ENCODE measurements around the gene PIF1.

PIF1 gene

DNA sequence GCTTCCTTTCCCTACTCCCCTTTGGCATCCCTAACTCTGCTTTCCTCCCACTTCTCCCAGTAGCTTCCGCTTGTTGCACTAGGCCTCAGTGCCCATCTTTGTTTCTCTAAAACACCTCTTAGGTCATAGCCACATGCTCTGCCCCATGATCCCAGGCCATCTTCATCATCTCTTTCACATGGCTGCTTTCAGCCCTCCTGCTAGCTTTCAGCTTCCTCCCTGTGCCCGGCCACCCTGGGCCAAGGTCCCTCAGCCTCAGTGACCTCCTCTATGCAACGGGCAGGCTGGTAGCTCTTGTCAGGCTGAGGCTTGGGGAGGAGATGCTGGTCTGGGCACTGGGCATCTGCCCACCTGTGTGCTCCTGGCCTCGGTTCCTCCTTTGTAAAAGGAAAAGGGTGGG is 18.5 kb upstream of the PIF1 start:
- DNase-seq (ENCODE audit: low read depth), result no peak
- TF ChIP-seq, protein P1, sequence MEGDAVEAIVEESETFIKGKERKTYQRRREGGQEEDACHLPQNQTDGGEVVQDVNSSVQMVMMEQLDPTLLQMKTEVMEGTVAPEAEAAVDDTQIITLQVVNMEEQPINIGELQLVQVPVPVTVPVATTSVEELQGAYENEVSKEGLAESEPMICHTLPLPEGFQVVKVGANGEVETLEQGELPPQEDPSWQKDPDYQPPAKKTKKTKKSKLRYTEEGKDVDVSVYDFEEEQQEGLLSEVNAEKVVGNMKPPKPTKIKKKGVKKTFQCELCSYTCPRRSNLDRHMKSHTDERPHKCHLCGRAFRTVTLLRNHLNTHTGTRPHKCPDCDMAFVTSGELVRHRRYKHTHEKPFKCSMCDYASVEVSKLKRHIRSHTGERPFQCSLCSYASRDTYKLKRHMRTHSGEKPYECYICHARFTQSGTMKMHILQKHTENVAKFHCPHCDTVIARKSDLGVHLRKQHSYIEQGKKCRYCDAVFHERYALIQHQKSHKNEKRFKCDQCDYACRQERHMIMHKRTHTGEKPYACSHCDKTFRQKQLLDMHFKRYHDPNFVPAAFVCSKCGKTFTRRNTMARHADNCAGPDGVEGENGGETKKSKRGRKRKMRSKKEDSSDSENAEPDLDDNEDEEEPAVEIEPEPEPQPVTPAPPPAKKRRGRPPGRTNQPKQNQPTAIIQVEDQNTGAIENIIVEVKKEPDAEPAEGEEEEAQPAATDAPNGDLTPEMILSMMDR (IDR thresholded peaks at IDR 0.05; ENCODE audit: control insufficient read depth, insufficient read depth, low read depth, low read length, missing control alignments), result no peak
- no peak overlapping the region; the same call in 1 of the 2 replicates for H3K4me3 ChIP-seq (ENCODE audit: control insufficient read depth, low read depth, low read length)

DNA sequence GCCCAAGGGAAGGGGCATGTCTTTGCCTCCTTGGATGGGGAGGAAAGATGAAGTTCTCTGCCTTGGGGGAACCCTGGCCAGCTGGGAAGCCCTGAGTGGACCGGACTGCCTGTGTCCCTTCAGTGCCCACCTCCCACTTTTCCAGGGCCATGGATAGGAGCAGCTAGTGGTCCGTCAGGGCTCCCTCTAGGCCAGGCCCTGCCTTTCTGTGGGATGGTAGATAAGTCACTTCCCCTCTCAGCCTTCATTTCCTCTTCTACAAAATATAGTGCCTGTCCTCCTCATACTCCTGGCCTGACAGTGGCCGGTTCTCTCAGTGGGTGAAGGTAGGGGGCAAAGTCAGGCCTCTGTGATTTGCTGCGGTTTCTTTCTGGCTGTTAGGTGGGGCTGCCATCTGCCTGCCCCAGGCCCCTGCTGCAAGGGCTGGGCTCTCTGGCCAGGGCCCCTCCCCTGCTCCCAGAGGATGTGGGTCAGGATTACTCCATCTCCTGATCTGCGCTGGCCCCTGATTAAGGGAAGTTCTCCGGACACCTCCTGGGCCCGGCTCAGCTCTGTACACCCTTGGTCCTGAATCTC is 17.6 kb upstream of the PIF1 start:
- peak overlapping the region; percentile 89 for H3K4me3 ChIP-seq (ENCODE audit: control insufficient read depth, low read depth, low read length)
- DNase-seq (ENCODE audit: low read depth), result no peak

DNA sequence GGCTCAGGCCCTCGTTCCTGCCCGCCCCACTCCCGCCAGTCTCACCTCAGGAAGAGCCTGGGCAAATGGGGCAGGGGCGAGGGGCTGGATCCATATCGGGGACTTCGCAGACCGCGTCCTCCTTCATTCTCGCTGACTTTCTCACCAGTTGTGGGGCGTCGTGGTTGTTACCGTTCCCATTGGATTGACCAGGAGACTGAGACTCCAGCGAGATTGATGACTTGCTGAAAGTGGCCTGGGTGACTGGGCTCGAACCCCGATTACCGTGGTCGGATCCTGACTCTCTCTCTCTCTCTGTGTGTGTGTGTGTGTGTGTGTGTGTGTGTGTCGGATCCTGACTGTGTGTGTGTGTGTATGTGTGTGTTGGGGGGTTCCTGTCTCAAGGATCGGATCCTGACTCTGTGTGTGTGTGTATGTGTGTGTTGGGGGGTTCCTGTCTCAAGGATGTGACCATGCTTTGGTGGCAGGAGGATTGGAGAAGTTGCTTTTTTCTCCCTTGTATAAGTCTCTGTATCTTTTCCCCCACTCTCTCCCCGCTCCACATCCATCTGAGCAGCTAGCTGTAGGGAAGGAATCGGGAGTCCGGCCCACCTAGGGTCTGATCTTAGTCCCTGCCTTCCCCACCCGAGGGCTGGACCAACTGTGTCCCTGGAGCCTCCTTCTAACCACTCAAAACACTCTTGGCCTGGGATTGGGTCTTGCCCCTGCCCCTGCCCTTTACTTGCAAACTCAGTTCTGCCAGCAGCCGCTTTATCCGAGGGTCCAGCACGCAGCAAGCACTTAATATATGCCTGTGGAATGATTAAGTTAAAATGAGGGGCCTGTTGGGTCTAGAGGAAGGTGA is 16.9 kb upstream of the PIF1 start:
- no peak for DNase-seq (ENCODE audit: low read depth)
- peak overlapping the region; percentile 89 for H3K4me3 ChIP-seq (ENCODE audit: control insufficient read depth, low read depth, low read length)
- TF ChIP-seq, protein P1 (IDR thresholded peaks at IDR 0.05; ENCODE audit: control insufficient read depth, insufficient read depth, low read depth, low read length, missing control alignments), result no peak

More for the DNA sequence above, 17.6 kb upstream of the PIF1 start:
- TF ChIP-seq, protein P1 (IDR thresholded peaks at IDR 0.05; ENCODE audit: control insufficient read depth, insufficient read depth, low read depth, low read length, missing control alignments), result no peak

DNA sequence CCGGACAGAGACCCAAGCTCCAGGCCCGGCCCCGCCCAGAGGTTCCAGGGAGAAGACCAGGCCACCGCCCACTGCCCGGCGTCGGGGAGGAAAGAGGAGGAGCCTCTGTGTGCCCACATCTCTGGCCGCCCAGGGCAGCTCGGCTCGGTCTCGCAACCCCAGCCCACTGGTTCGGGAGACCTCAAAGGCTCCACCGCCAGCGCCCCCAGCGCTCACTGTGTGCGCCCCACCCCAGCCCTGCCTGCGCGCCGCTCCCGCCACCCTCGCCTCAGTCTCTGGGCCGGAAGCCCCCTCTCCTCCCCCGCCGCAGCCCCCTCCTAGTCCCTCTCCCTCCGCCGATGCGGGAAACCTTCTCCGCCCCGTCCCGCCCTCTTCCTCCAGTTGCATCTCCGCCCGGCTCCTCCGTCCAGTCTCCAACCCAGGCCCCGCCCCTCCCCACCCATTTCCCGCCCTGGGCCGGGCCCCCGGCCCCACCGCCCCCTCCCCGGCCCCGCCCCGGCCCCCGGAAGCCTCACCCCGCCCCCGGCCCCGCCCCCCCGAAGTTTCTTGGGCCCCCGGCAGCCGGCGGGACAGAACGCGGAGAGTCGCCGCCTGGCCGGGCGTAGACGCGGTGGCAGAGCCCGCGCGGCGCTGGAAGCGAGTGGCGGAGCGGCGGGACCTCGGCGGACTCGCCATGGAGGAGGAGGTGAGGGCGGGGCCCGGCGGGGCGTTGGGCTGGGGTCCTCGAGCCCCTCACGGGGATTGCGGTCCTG is 16.1 kb upstream of the PIF1 start, which contains the start of gene PLEKHO2:
Gene PLEKHO2 (plus strand): TSS at position 572 of the 752 bp plus-strand sequence. CDS start 102 bp downstream, at position 674.
- peak; percentile 69 for DNase-seq (ENCODE audit: low read depth)
- TF ChIP-seq, protein P1 (IDR thresholded peaks at IDR 0.05; ENCODE audit: control insufficient read depth, insufficient read depth, low read depth, low read length, missing control alignments), result no peak
- H3K4me3 ChIP-seq (ENCODE audit: control insufficient read depth, low read depth, low read length), result peak within 1 kb of the TSS; percentile 89

DNA sequence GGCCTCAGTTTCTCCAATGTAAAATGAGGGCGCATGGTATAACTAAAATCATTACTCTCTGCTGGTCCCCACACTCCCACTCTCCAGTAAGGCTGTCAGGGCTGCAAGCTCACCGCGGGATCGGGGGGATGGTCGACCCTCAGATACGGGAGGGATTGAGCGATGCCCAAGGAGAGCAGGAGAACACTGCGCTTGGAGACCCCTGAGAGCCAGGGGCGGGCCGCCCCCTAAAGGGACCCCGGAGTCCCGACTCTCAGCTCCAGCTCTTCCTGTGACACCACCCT is 15.6 kb upstream of the PIF1 start:
- no peak for DNase-seq (ENCODE audit: low read depth)
- TF ChIP-seq, protein P1 (IDR thresholded peaks at IDR 0.05; ENCODE audit: control insufficient read depth, insufficient read depth, low read depth, low read length, missing control alignments), result no peak
- H3K4me3 ChIP-seq (ENCODE audit: control insufficient read depth, low read depth, low read length), result peak overlapping the region; percentile 89

DNA sequence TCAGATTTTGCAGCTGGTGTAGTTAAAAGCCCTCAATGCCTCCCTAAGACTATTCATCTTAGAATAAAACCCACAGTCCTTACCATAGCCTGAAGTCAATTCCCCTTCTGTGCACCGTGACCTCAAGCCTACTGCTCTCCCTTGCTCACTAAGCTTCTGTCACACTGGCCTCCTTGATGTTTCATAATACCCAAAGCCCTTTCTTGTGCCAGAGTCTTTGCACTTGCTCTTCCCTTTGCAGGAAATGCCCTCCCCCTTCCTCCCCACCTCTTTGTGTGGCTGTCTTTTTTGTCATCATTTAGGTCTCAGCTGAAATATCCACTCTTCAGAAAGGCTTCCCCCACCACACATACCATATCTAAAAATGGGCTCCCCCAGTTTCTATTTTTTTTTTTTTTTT is 12.1 kb upstream of the PIF1 start:
- no peak overlapping the region for H3K4me3 ChIP-seq (ENCODE audit: control insufficient read depth, low read depth, low read length)
- no peak for DNase-seq (ENCODE audit: low read depth)
- TF ChIP-seq, protein P1 (IDR thresholded peaks at IDR 0.05; ENCODE audit: control insufficient read depth, insufficient read depth, low read depth, low read length, missing control alignments), result no peak
